CD14-positive monocyte (primary cell): Measurements from ENCODE around the gene RPUSD4. TPM values are rescaled to one million over a fixed set of nuclear protein-coding genes. Genes with fewer than 3 reads are reported as not detected.

Experiments
- DNase-seq, 3 donors: peaks; one replicate each; pipeline ENCODE4 v3.0.0-alpha.2; 2011 to 2022
- H2AFZ ChIP-seq: 2 replicates; pipeline ENCODE4 v1.6.0; 2012; ENCODE audit warnings: mild to moderate bottlenecking, low read depth, low read length, inconsistent platforms; ENCODE audit not compliant: insufficient read depth, poor library complexity, severe bottlenecking
- H3K27ac ChIP-seq, 2 donors: 1 replicate in 1 of 2; 2 replicates in 1 of 2; pipeline ENCODE4 v1.5.1; 2012 to 2013; ENCODE audit warnings: low read length in 2 of 2, control low read depth in 1 of 2, inconsistent platforms in 1 of 2, low read depth in 1 of 2, mild to moderate bottlenecking in 1 of 2
- H3K27me3 ChIP-seq, 2 donors: one replicate each; pipeline versions ENCODE4 v1.6.0 to v1.6.1; 2011 to 2013; ENCODE audit warnings: low read length in 2 of 2; ENCODE audit not compliant: control insufficient read depth in 2 of 2, insufficient read depth in 2 of 2
- H3K36me3 ChIP-seq, 2 donors: replicated peaks in 1 of 2; 1 replicate in 1 of 2; 2 replicates in 1 of 2; pipeline versions ENCODE4 v1.5.1 to v1.6.1; 2012 to 2013; ENCODE audit warnings: low read length in 2 of 2, control low read depth in 1 of 2, inconsistent platforms in 1 of 2, mild to moderate bottlenecking in 1 of 2; ENCODE audit not compliant: insufficient read depth in 2 of 2, control insufficient read depth in 1 of 2
- H3K4me1 ChIP-seq, 2 donors: 1 replicate in 1 of 2; 2 replicates in 1 of 2; pipeline versions ENCODE4 v1.5.1 to v1.6.1; 2012 to 2013; ENCODE audit warnings: low read length in 2 of 2, control low read depth in 1 of 2, inconsistent platforms in 1 of 2, mild to moderate bottlenecking in 1 of 2, moderate library complexity in 1 of 2; ENCODE audit not compliant: insufficient read depth in 2 of 2, control insufficient read depth in 1 of 2
- H3K4me2 ChIP-seq: replicated peaks from 2 replicates; pipeline ENCODE3; 2012; ENCODE audit warnings: low read length, moderate library complexity, mild to moderate bottlenecking; ENCODE audit not compliant: poor library complexity, severe bottlenecking; ENCODE audit errors: extremely low read depth
- H3K4me3 ChIP-seq, 3 experiments: fragments of 200-600 bp in 1 of 3; sonication (generic) in 1 of 3; replicated peaks in 1 of 3; 1 replicate in 2 of 3; 2 replicates in 1 of 3; pipeline ENCODE4 v1.5.1; 2011 to 2013; ENCODE audit warnings: low read length in 3 of 3, mild to moderate bottlenecking in 3 of 3, control low read depth in 2 of 3, low read depth in 2 of 3, inconsistent platforms in 1 of 3, moderate library complexity in 1 of 3
- H3K79me2 ChIP-seq: 2 replicates; pipeline ENCODE4 v1.6.0; 2012; ENCODE audit warnings: mild to moderate bottlenecking, control low read depth, inconsistent platforms, low read length, moderate library complexity; ENCODE audit not compliant: insufficient read depth
- H3K9ac ChIP-seq: 2 replicates; pipeline ENCODE4 v1.6.0; 2017; ENCODE audit warnings: low read length, mild to moderate bottlenecking; ENCODE audit not compliant: insufficient read depth, poor library complexity, severe bottlenecking
- H3K9me3 ChIP-seq, 2 donors: replicated peaks in 1 of 2; 1 replicate in 1 of 2; 2 replicates in 1 of 2; pipeline versions ENCODE4 v1.5.1 to v1.6.1; 2012 to 2013; ENCODE audit warnings: low read length in 2 of 2, control low read depth in 1 of 2; ENCODE audit not compliant: control insufficient read depth in 1 of 2, insufficient read depth in 1 of 2
- H4K20me1 ChIP-seq: 2 replicates; pipeline ENCODE4 v1.6.0; 2012; ENCODE audit warnings: mild to moderate bottlenecking, low read length, control low read depth, moderate library complexity; ENCODE audit not compliant: insufficient read depth
- H3K27ac Mint-ChIP-seq, 7 donors: one replicate each; pipeline ENCODE4 v1.8.0; 2020; ENCODE audit warnings: mild to moderate bottlenecking in 7 of 7, mixed read lengths in 7 of 7, moderate library complexity in 6 of 7, inconsistent platforms in 2 of 7
- H3K27me3 Mint-ChIP-seq, 3 donors: one replicate each; pipeline ENCODE4 v1.8.0; 2021 to 2022; ENCODE audit warnings: low read depth in 3 of 3, mild to moderate bottlenecking in 3 of 3, mixed read lengths in 3 of 3, moderate library complexity in 3 of 3, inconsistent platforms in 1 of 3
- H3K36me3 Mint-ChIP-seq, 2 donors: one replicate each; pipeline ENCODE4 v1.8.0; 2020; ENCODE audit warnings: mixed read lengths in 2 of 2, inconsistent platforms in 1 of 2, mild to moderate bottlenecking in 1 of 2
- H3K4me1 Mint-ChIP-seq: one replicate; pipeline ENCODE4 v1.8.0; 2020; ENCODE audit warnings: mild to moderate bottlenecking, mixed read lengths
- H3K4me3 Mint-ChIP-seq, 2 donors: one replicate each; pipeline ENCODE4 v1.8.0; 2020; ENCODE audit warnings: mild to moderate bottlenecking in 2 of 2, mixed read lengths in 2 of 2, moderate library complexity in 1 of 2
- H3K9me3 Mint-ChIP-seq, 7 donors: one replicate each; pipeline ENCODE4 v1.8.0; 2020 to 2022; ENCODE audit warnings: mixed read lengths in 7 of 7, mild to moderate bottlenecking in 6 of 7, moderate library complexity in 6 of 7, inconsistent platforms in 2 of 7
- WGBS: methylation state at CpG from one replicate; pipeline ENCODE4 v1.1.5; 2013; ENCODE audit warnings: missing lambda C conversion rate; ENCODE audit not compliant: insufficient coverage; 5-methylcytosine and 5-hydroxymethylcytosine counted together
- intact Hi-C, 2 donors: fragments of 100-400 bp; cut with micrococcal nuclease; formaldehyde crosslinking; loops; one replicate each; pipeline versions ENCODE4 v1.15.0 to v1.15.1; 2023
- polyA plus RNA-seq, 3 donors: library from polyadenylated mRNA; depleted of rRNA in 1 of 3; unstranded in 2 of 3; stranded (reverse) in 1 of 3; fragments of 300-500 nt in 2 of 3; fragments of >200 nt in 1 of 3; fragmentation: Illumina TruSeq in 2 of 3; gene quantifications; 1 replicate in 2 of 3; 2 replicates in 1 of 3; pipeline ENCODE4 v1.2.3, GENCODE V29; 2012 to 2021
- TF ChIP-seq, protein P1 (sequence below): fragments of 200-600 bp; IDR thresholded peaks from one replicate; pipeline ENCODE4 v1.8.0; 2022; ENCODE audit warnings: antibody characterized with exemption, mild to moderate bottlenecking

The RPUSD4 gene
- polyA plus RNA-seq, 3 donors = 9.0 to 15.5 (median 10.3) TPM

GRCh38 chr11:126159719-126160344 lies 51.6 kb downstream of the RPUSD4 start:
- Histone ChIP-seq H3K4me3 (no peak overlapping the region), H3K27me3 (no peaks in the 10 kb centered on the region), H2AFZ (no peak overlapping the region), H3K9me3 (no peaks in the 10 kb centered on the region), H3K27ac (no peak overlapping the region), H3K9ac (no peak overlapping the region), H3K4me1 (no peaks in the 10 kb centered on the region), H3K79me2 (no peaks in the 10 kb centered on the region), H3K36me3 (no peaks in the 10 kb centered on the region), H3K4me2 (no peak overlapping the region), H4K20me1 (no peaks in the 10 kb centered on the region)
- intact Hi-C loops = no loop called here
- Mint-ChIP-seq H3K4me1 (no peaks in the 10 kb centered on the region), H3K27ac (peak overlapping the region in 1 of 7 donors; percentile 41), H3K27me3 (peaks cover 2 to 3% (median 2%) of the 10 kb centered on the region in 3 donors), H3K36me3 (no peaks in the 10 kb centered on the region), H3K9me3 (peaks cover 0 to 2% (median 0%) of the 10 kb centered on the region in 7 donors), H3K4me3 (no peak overlapping the region)
- WGBS = 98% methylated on average over 17 of the region's 19 CpGs
- TF ChIP-seq, protein P1, sequence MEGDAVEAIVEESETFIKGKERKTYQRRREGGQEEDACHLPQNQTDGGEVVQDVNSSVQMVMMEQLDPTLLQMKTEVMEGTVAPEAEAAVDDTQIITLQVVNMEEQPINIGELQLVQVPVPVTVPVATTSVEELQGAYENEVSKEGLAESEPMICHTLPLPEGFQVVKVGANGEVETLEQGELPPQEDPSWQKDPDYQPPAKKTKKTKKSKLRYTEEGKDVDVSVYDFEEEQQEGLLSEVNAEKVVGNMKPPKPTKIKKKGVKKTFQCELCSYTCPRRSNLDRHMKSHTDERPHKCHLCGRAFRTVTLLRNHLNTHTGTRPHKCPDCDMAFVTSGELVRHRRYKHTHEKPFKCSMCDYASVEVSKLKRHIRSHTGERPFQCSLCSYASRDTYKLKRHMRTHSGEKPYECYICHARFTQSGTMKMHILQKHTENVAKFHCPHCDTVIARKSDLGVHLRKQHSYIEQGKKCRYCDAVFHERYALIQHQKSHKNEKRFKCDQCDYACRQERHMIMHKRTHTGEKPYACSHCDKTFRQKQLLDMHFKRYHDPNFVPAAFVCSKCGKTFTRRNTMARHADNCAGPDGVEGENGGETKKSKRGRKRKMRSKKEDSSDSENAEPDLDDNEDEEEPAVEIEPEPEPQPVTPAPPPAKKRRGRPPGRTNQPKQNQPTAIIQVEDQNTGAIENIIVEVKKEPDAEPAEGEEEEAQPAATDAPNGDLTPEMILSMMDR = no peak
- DNase-seq = no peak

- Mint-ChIP-seq H3K27me3 (peaks cover 0 to 3% (median 0%) of the 10 kb centered on the region in 3 donors), H3K4me1 (no peaks in the 10 kb centered on the region), H3K27ac (no peak overlapping the region), H3K36me3 (no peaks in the 10 kb centered on the region), H3K4me3 (no peak overlapping the region), H3K9me3 (peaks cover 0 to 3% (median 0%) of the 10 kb centered on the region in 7 donors)
- WGBS = 87% methylated on average over 5 of the region's 8 CpGs
- H3K9ac ChIP-seq = no peak overlapping the region
- H3K4me1 ChIP-seq = no peaks in the 10 kb centered on the region
- H3K9me3 ChIP-seq = no peaks in the 10 kb centered on the region
- H2AFZ ChIP-seq = no peak overlapping the region
- H3K27ac ChIP-seq = no peak overlapping the region
- no peaks in the 10 kb centered on the region for H3K27me3 ChIP-seq
- intact Hi-C loops = no loop called here
- TF ChIP-seq, protein P1 = no peak
- no peaks in the 10 kb centered on the region for H4K20me1 ChIP-seq
- H3K36me3 ChIP-seq = no peaks in the 10 kb centered on the region
- no peak overlapping the region for H3K4me3 ChIP-seq
- no peaks in the 10 kb centered on the region for H3K79me2 ChIP-seq
- no peak overlapping the region for H3K4me2 ChIP-seq
- no peak for DNase-seq
Observed at GRCh38 chr11:126158054-126158791, 53.2 kb downstream of the RPUSD4 start.
